HG03571 (cell line): ENCODE data around the gene SPATA31A5.
"Not testable (repeated sequence)": the region's sequence is repeated elsewhere in the genome, so short reads cannot be mapped to it uniquely, and the experiment has no call there.

ENCODE experiments used
- ATAC-seq: cut with Tn5 transposase; IDR thresholded peaks from one replicate; pipeline ENCODE4 v1.9.1; 2021; ENCODE audit not compliant: unreplicated experiment

SPATA31A5 gene

DNA sequence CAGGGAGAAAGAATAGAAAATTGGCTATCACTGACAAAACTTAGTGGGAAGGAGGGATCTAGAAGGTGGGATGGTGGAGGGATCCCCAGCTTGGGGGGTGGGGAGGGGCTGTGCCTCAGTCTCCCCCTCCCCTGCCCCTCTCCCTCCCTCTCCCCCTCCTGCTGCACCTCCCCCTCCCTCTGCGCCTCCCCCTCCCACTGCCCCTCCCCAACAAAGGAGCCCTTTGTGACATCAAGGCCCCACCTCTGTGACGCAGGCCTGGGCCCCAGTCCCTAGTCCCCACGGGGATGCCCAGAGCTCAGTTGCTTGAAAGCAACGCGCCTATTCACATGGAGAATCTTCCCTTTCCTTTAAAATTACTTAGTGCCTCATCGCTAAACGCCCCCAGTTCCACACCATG, at the start of gene SPATA31A5:
Gene SPATA31A5 (plus strand): TSS at position 301 of the 400 bp plus-strand sequence. CDS start 29 bp downstream, at position 330.
- ATAC-seq: not testable (repeated sequence)

DNA sequence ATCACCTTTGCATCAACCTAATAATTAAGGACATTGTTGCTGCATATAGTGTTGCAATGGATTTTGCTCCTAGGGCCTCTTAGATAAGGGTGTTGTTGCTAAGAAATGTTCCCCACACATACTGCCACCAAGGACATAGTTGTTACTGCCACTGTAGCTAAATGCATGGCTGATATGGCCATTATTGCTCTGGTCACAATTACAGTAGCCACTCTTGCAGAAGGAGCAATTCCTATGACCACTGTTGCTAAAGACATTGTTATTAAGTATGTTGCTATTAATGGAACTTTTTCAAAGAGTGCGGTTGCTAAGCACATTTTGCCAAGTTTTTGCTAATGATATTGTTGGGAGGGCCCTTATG, 48.8 kb downstream of the SPATA31A5 start:
- ATAC-seq: not testable (repeated sequence)

DNA sequence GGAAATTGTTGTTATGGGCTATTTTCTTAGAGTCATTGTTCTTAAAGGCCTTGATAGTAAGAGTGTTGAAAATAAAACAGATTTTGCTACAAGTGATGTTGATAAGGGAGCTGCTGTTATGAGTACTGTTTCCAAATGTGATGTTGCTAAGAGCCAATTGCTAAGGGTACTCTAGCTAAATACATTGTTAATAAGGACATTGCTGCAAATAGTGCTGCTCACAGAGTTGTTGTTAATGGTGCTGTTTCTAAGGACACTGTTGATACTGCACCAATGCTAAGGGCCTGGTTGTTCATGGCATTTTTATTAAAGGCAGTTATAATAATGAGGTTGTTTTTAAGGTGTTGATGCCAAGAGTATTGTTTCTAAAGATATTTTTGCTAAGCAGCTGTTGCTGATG, 52.2 kb downstream of the SPATA31A5 start:
- not testable (repeated sequence) for ATAC-seq
